GM19099 (cell line): ENCODE results near the gene CTNNA2.

Experiments used
- POLR2A ChIP-seq: IDR thresholded peaks from 3 replicates; pipeline ENCODE4 v1.6.1; 2011; ENCODE audit warnings: low read depth; ENCODE audit not compliant: insufficient read length; ENCODE audit errors: extremely low read depth

Gene CTNNA2

DNA sequence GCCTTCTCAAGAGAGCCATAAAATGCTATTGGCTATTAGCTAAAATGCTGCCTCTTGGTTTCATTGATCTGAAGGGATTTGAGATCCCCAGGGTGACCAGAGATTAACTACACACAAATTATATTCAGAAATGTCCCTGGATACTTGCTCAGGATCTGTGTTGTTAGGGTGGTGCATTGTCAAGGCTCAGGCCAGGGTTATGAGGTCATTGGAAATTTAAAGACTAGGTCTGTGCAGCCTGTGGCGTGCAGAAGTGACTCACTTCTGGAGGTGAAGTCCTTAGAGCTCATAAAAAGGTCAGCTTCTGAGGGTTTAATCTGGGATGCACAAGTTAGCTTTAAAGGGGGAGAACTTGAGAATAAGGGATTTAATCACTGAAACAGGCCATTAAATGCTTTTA lies 768.2 kb downstream of the CTNNA2 start:
- no peak for TF ChIP-seq POLR2A

DNA sequence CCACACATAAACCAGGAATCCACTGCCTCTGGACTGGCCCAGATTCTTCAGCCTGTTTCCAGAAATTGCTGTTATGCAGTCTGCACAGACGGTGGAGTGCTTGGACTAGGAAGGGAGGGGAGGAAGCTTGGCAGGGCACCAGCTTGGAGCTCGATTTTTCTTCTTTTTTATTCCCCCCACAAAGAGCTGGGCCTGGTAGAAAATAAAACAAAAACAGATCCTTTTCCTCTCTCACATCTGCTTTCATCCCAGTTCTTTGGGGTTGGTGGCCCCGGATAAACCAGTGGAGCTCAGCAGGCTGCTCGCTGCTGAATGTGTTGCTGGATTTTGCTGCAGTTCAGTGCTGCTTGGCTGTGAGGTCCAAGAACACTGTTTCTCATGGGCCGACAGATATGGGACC lies 775.7 kb downstream of the CTNNA2 start:
- no peak for TF ChIP-seq POLR2A

DNA sequence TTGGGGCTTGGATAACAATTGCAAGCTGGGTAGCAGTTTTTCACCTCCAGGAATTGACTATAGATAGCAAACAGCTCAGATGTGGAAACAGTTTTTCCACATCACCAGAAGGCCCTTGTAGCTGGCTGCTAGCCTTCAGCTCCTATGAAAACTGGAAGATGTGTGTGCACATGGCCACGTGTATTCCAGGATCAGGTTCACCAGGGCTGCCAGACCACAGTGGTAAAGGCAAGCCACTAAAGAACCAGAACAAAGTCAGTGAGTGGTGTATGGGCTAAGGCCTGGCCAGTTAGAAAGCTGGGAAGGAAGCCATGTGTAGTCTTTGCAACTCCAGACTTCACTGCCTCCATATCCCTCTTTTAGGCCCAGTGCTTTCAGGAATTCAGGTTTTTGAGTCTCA lies 778.8 kb downstream of the CTNNA2 start:
- no peak for TF ChIP-seq POLR2A

DNA sequence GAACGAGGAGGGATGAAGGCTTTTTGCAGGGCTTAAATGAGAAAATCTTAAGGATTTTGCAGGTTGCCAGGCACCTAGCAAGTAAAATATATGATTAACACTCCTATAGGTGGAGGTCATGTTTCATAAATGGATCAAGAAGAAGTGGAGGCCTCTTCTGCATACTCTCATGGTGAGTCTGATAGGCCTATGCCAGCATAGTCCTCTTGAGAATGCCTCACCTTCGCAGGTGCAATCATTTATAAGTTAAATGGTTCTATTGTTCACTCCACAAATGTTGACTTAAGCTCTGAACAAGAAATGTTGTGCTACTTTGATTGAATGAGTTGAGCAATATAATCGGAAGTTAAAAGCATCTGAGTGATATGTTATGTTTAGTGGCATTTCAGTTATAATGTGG lies 779.6 kb downstream of the CTNNA2 start:
- no peak for TF ChIP-seq POLR2A

DNA sequence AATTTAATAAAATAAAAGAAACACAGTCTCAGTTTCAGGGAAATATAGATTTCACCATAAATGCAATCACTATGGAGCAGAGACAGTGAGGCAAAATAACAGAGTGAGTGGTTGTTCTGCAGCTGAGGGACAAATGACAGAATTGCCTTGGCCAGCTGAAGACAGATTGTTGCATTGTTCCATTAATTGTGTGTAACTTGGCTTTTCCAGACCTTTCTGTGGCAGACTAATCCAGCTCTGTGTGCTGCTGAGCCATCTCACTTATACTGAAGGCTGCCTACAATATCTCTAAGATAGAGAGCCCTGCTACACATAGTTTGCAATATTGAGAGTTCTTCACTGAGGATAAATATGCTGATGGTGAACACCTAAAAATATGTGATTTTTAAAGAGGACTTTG lies 780.2 kb downstream of the CTNNA2 start:
- TF ChIP-seq POLR2A: no peak

DNA sequence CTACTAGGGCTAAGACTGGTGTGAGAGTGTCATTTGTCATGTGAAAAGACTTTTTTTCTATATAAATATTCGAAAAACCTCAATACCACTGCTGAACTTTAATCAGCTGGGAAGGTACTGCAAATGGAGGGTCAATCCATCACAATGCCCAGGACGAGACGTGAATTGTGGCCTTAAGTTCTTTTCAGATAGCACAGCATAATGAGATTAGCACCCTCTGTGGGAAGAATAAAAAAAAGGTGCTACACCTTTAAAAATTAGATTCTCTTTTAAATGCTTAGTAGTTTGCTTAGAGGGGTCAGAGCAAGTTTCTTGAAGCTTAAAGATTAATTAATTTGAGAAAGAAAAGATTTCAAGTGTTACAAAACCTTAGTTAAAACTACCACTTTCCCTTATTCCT lies 786.1 kb downstream of the CTNNA2 start:
- no peak for TF ChIP-seq POLR2A

DNA sequence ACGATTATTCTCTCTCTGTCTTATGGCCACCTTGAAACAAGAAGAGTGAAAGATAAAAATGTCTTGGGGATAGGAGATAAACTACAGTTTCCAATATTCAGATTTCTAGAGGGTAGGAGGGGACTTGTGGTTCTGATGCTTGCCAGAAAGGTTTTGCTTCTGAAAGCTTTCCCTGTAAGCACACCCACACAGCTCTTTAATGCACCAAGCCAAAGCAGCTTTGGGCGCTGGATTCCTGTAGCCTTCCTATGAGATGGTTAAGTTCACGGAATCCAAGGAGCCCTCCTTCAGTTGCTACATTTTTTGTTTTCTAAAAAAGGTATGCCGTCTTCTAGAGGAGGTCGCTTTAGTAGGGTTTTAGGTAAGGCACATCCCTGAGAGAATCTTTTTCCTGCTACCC lies 786.8 kb downstream of the CTNNA2 start:
- no peak for TF ChIP-seq POLR2A

DNA sequence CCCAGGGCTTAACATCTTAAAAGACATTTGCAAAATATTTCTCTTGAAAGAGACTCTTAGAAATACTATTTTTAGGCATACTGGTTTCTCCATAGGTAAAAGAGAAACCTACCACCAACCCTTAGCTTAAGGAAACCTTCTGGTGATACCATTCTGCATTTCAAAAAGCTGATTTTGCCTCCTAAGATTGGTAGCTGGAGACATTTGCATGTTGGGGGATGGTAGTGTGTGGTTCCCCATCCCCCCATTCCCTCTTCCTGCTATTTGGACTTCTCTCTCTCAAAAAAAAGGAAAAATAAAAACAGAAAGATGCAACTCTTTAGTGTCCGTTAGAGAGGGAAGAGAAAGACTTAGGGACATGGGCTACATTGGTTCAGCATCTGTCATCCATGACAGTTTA lies 787.5 kb downstream of the CTNNA2 start:
- TF ChIP-seq POLR2A: no peak

DNA sequence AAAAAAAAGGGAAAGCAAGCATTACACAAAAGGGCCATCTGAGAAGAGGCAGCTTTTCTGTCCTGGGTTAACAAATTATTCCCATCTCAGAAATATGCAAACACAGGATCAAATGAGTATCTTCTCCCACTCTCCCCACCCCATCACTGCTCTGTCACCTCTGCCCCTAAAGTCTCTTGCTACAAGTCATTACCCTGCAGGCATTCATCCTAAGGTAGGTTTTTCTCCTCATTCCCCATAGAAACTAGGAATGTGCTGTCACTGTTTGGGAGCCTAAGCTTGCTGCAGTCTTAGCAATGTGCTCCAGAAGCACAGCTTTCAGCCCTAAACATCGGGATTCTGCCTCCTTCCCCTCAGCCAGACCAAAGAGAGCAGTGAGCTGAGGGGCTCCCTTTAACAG lies 788.1 kb downstream of the CTNNA2 start:
- TF ChIP-seq POLR2A: no peak

DNA sequence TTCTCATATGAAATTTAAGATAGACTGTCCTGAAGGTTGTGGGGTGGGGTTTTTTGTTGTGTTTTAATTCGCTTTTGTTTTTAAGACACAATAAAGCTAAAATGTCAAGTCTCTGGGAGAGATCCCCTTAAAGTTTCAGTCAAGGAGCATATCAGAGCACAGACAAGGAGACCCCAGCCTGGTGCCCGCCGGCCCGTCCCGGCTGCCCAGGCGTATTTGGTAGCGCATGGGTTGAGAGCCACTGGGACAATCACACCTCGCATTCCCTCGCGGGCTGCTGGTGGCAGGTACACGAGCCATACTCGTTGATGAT lies 789.1 kb downstream of the CTNNA2 start:
- TF ChIP-seq POLR2A: no peak

DNA sequence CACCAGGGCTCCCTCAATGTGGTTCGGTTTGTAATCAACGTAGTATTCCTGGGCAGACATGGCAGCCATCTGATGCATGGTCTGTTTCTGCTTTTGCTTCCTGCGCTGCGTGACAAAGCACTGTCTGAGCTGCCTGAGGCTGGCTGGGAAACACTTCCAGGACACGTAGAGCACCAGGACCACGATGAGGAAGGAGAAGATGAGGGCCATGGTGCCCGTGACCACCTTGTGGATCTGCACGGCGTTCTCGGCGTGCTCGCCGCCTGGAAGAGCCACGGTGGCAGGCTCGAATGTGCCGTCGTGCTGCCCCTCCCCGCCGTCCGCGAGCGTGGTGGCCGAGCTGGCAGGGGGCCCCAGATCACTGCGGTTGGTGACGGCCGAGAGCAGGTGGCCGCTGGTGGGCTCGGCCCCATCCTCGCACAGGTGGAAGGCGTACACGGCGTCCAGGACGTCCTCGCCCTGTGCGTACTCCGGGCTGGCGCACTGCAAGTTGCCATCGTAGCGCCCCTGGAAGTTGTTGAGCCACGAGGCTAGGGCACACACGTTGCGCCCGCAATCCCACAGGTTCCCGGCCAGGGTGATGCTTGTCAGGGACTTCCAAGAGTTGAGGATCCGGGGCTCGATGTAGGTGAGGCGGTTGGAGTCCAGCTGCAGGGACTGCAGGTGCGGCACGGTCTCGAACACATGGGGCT lies 789.6 kb downstream of the CTNNA2 start:
- TF ChIP-seq POLR2A: no peak

DNA sequence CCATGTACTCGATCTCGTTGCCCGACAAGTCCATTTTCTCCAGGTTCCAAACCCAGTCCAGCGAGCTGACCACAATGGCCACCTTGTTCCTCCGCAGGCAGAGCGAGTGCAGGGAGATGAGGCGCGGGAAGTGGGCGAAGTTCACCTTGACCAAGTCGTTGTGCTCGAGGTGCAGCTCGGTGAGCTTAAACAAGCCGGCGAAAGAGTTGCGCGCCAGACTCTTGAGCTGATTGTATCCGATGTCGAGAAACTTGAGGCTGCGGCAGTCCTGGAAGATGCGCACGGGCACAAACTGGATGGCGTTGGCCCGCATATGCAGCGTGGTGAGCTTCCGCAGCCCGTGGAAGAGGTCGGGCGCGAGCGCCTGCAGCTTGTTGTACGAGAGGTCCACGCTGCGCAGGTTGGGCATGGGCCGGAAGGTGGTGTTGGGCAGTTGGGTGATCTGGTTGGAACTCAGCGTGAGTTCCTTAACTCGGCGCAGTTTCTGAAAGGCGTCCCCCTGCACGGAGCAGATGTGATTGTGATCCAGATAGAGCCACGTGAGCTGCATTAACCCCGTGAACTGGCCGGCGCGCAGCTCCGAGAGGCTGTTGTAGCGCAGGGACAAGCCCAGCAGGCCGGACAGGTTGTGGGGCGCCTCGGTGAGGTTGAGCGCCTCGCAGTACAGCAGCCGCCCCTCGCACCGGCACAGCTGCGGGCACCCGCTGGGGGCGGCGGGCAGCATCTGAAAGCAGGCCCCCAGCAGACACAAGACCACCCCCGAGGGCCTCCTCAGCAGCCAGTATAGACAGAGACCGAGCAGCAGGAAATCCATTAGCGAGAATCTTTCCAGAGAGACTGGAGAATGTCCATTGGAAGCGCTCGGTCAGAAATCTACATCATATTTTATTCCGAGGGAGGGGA lies 790.4 kb downstream of the CTNNA2 start:
- TF ChIP-seq POLR2A: no peak

DNA sequence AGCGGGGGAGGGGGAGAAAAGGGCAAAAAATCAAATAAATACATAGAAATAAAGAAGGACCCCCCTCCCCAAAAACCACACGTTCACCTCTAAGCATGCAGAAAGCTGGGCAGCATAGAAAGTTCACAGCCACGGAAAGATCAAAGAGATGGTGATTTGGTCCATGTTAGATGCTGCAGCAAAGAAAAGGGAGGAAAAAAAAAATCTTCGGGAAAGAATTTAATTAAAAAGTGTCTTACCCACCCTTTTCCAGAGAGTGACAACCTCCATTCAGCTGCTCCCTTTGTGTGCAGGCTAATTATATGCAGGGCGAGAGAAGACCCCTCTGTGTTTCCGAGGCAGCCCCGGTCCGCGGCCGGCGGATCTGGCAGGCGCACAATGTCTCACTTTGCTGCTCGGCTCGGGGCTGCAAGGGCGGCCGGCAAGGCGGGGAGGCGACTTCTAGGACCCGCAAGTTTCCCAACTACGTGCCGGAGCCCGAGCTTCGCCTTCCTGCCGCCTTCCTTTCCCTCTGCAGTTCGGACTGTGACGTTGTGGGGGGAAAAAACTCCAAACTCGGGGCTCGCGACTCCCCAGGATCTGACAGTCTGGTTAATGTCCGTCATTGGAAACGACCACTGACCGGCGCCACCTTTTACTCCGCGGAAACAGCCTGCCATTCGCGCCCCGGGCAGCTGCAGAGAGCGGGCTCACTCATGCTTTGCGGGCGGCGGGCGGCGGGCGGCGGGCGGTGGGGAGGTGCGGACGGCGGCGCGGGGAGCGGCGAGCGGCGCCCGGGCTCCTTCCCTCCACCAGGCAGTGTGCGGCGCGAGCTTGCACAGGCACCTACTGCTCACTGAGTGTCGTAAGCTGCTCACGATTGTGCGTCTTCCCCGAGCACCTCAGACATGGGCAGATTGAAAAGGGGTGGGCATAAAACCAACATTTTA lies 791.3 kb downstream of the CTNNA2 start, which contains the start of gene LRRTM1:
Gene LRRTM1, minus strand, starts transcription at position 844 of the 929 bp plus-strand sequence. CDS start 933 bp downstream, outside the sequence.
- no peak for TF ChIP-seq POLR2A

DNA sequence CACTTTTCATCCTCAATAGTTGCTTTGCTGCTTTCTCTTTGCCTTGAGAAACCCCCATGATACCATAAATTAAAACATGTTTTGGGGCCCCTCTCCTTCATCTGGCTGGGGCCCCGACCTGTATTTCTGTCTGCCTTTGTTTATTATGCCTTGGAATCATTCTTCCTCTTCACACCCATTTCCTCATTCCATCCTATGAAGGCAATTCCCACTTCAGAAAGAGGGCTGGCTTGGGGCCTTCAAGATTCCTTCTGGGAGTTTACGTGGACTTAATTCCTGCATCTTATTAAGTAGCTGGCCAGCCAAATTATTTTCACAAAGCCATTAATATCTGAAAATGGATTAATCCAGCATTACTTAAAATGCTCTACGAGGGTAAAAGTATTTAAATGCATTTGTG lies 798.5 kb downstream of the CTNNA2 start:
- TF ChIP-seq POLR2A: no peak

DNA sequence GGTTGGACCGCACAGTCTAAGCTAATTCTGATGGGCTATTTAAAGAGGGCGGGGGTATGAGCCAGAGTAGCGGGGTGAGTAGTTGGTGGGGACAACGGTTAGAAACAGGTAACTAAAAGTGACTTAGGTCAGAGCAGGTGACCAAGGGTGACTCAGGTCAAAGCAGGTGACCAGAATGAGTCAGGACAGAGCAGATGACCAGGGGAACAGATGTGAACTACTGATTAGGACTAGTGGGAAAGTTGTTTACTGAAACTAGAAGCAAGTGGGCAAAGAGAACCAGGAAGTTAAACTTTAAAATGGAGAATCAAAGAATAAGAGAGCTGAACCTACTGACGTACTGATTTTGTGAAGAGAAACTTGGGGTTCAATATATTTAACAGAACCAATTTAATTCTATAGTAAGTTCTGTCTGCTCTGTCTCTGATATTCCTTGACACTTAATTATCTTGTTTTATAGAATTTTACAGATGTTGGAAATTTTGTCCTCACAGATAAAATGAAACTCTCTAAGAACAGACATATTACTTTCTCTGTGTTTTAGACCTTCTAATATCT lies 799.5 kb downstream of the CTNNA2 start:
- TF ChIP-seq POLR2A: no peak
